Endodermal cell (in vitro differentiated cells): ENCODE data around the gene PNKD. TPM values are rescaled to one million over a fixed set of nuclear protein-coding genes. Genes with fewer than 3 reads are reported as not detected.

Experiments used
- DNase-seq: peaks from one replicate; pipeline ENCODE4 v3.0.0-alpha.2; 2017
- H3K27ac ChIP-seq: 2 replicates; pipeline ENCODE4 v1.5.1; 2013; ENCODE audit warnings: mild to moderate bottlenecking, low read depth, low read length, moderate library complexity
- H3K27me3 ChIP-seq: 2 replicates; pipeline ENCODE4 v1.6.1; 2013; ENCODE audit warnings: mild to moderate bottlenecking, low read length, moderate library complexity; ENCODE audit not compliant: insufficient read depth, control insufficient read depth, poor library complexity, severe bottlenecking
- H3K36me3 ChIP-seq: 2 replicates; pipeline ENCODE4 v1.7.0; 2013; ENCODE audit warnings: mild to moderate bottlenecking, low read length, moderate library complexity; ENCODE audit not compliant: control insufficient read depth, insufficient read depth
- H3K4me1 ChIP-seq: one replicate; pipeline ENCODE4 v1.7.0; 2013; ENCODE audit warnings: low read length; ENCODE audit not compliant: control insufficient read depth, insufficient read depth
- H3K4me3 ChIP-seq: 2 replicates; pipeline ENCODE4 v1.5.1; 2013; ENCODE audit warnings: mild to moderate bottlenecking, low read length, moderate library complexity
- H3K9ac ChIP-seq: 2 replicates; pipeline ENCODE4 v1.6.1; 2013; ENCODE audit warnings: mild to moderate bottlenecking, low read length, moderate library complexity; ENCODE audit not compliant: poor library complexity, severe bottlenecking; ENCODE audit errors: extremely low read depth
- H3K9me3 ChIP-seq: 2 replicates; pipeline ENCODE4 v1.6.1; 2013; ENCODE audit warnings: mild to moderate bottlenecking, low read length, moderate library complexity; ENCODE audit not compliant: control insufficient read depth
- H3K27ac Mint-ChIP-seq: 2 replicates; pipeline ENCODE4 v1.8.0; 2020; ENCODE audit warnings: mixed read lengths
- H3K27me3 Mint-ChIP-seq: 2 replicates; pipeline ENCODE4 v1.8.0; 2021; ENCODE audit warnings: mild to moderate bottlenecking, mixed read lengths; ENCODE audit not compliant: insufficient read depth
- H3K36me3 Mint-ChIP-seq: 2 replicates; pipeline ENCODE4 v1.8.0; 2020; ENCODE audit warnings: low read depth, mixed read lengths
- H3K4me1 Mint-ChIP-seq: 2 replicates; pipeline ENCODE4 v1.8.0; 2020; ENCODE audit warnings: mixed read lengths
- H3K4me3 Mint-ChIP-seq: 2 replicates; pipeline ENCODE4 v1.8.0; 2020; ENCODE audit warnings: mild to moderate bottlenecking, moderate library complexity, mixed read lengths
- H3K9me3 Mint-ChIP-seq: 2 replicates; pipeline ENCODE4 v1.8.0; 2020; ENCODE audit warnings: mild to moderate bottlenecking, mixed read lengths
- WGBS, 2 experiments: methylation state at CpG; one replicate each; pipeline versions ENCODE4 v1.1.5 to v1.1.7; 2013; ENCODE audit warnings: missing lambda C conversion rate in 2 of 2, mixed read lengths in 1 of 2; ENCODE audit not compliant: insufficient coverage in 1 of 2, insufficient read length in 1 of 2; 5-methylcytosine and 5-hydroxymethylcytosine counted together
- total RNA-seq, 2 donors: library from RNA; stranded (reverse); fragmentation: NEBNext Ultra II Directional in 1 of 2; extraction: Animal tissue kit (Norgen Biotek cat#: 25700) in 1 of 2; gene quantifications; 2 replicates in 1 of 2; 3 replicates in 1 of 2; pipeline ENCODE4 v1.2.1, GENCODE V29; 2021
- TF ChIP-seq, protein P1 (sequence below): fragments of 200-600 bp; sonication (generic); conservative IDR thresholded peaks from 2 replicates; pipeline ENCODE4 v1.5.0; 2021; ENCODE audit warnings: antibody characterized with exemption, mild to moderate bottlenecking

The PNKD gene
- total RNA-seq, 2 donors from 2014 or later, result 33.9 to 39.6 TPM

DNA sequence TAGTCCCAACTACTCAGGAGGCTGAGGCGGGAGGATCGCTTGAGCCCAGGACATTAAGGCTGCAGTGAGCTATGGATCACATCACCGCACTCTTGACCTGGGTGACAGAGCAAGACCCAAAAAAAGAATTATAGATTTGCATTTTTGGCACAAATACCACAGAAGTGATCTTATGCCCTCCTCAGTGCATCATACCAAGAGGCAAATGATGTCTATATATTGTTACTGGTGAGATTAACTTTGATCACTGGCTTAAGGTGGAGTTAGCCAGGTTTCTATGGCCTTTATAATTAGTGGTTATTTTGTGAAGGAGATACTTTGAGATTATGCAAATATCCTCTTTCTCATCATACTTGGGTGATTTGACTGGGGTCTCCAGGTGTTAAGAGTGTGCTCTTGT, 64.2 kb downstream of the PNKD start:
- H3K36me3 Mint-ChIP-seq, result no peaks in the 10 kb centered on the region
- no peak overlapping the region for H3K4me3 ChIP-seq
- no peak overlapping the region for H3K4me3 Mint-ChIP-seq
- TF ChIP-seq, protein P1, sequence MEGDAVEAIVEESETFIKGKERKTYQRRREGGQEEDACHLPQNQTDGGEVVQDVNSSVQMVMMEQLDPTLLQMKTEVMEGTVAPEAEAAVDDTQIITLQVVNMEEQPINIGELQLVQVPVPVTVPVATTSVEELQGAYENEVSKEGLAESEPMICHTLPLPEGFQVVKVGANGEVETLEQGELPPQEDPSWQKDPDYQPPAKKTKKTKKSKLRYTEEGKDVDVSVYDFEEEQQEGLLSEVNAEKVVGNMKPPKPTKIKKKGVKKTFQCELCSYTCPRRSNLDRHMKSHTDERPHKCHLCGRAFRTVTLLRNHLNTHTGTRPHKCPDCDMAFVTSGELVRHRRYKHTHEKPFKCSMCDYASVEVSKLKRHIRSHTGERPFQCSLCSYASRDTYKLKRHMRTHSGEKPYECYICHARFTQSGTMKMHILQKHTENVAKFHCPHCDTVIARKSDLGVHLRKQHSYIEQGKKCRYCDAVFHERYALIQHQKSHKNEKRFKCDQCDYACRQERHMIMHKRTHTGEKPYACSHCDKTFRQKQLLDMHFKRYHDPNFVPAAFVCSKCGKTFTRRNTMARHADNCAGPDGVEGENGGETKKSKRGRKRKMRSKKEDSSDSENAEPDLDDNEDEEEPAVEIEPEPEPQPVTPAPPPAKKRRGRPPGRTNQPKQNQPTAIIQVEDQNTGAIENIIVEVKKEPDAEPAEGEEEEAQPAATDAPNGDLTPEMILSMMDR, result no peak
- 84 to 91% methylated on average over 3 of the region's 3 CpGs for WGBS, 2 experiments
- no peaks in the 10 kb centered on the region for H3K9me3 ChIP-seq
- no peaks in the 10 kb centered on the region for H3K27me3 Mint-ChIP-seq
- no peaks in the 10 kb centered on the region for H3K36me3 ChIP-seq
- no peaks in the 10 kb centered on the region for H3K4me1 ChIP-seq
- no peaks in the 10 kb centered on the region for H3K27me3 ChIP-seq
- H3K27ac ChIP-seq, result no peak overlapping the region
- H3K27ac Mint-ChIP-seq, result no peak overlapping the region
- no peak overlapping the region for H3K9ac ChIP-seq
- H3K4me1 Mint-ChIP-seq, result peaks cover 12% of the 10 kb centered on the region
- no peak for DNase-seq
- no peaks in the 10 kb centered on the region for H3K9me3 Mint-ChIP-seq

DNA sequence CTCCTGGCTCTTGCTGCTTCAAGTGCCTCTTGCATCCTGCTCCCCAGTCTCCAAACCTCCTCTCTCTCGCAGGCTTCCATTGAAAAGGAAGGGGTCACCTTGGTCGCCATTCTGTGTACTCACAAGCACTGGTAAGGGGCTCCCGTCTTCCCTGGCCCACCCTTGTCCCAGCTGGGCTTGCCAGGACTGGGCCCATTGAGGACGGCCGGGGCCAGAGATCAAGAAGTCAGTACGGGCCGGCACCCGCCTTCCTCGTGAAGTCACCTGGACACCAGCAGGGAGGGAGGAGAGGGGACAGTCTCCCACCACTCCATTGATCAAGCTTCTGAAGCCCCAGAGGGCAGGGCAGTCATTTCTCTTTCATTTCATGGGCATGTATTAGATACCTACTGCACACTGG, 70.3 kb downstream of the PNKD start:
- Histone ChIP-seq H3K9me3 (no peaks in the 10 kb centered on the region), H3K9ac (no peak overlapping the region), H3K27ac (no peak overlapping the region), H3K4me1 (no peaks in the 10 kb centered on the region), H3K27me3 (no peaks in the 10 kb centered on the region), H3K4me3 (no peak overlapping the region), H3K36me3 (no peaks in the 10 kb centered on the region)
- no peak overlapping the region for H3K4me3 Mint-ChIP-seq
- peaks cover 2% of the 10 kb centered on the region for H3K36me3 Mint-ChIP-seq
- no peak overlapping the region for H3K27ac Mint-ChIP-seq
- WGBS, 2 experiments, result 94% methylated on average over 7 to 9 of the region's 9 CpGs
- H3K27me3 Mint-ChIP-seq, result no peaks in the 10 kb centered on the region
- TF ChIP-seq, protein P1, result no peak
- H3K9me3 Mint-ChIP-seq, result no peaks in the 10 kb centered on the region
- no peaks in the 10 kb centered on the region for H3K4me1 Mint-ChIP-seq
- no peak for DNase-seq

GRCh38 chr2:218341381-218341780, 71.1 kb downstream of the PNKD start:
- Histone ChIP-seq H3K9ac (no peak overlapping the region), H3K36me3 (no peaks in the 10 kb centered on the region), H3K9me3 (no peaks in the 10 kb centered on the region), H3K4me1 (no peaks in the 10 kb centered on the region), H3K4me3 (no peak overlapping the region), H3K27me3 (no peaks in the 10 kb centered on the region), H3K27ac (no peak overlapping the region)
- Mint-ChIP-seq H3K4me3 (no peak overlapping the region), H3K36me3 (peaks cover 2% of the 10 kb centered on the region), H3K27me3 (no peaks in the 10 kb centered on the region), H3K9me3 (no peaks in the 10 kb centered on the region), H3K27ac (no peak overlapping the region), H3K4me1 (no peaks in the 10 kb centered on the region)
- TF ChIP-seq, protein P1, result no peak
- no peak for DNase-seq
- 97 to 98% methylated on average over 7 to 8 of the region's 8 CpGs for WGBS, 2 experiments
